K562 (cell line): ENCODE results near the gene COL9A3.

Experiments used
- JUN ChIP-seq, 2 experiments: sonication (generic) in 1 of 2; formaldehyde crosslinking in 1 of 2; IDR thresholded peaks; 2 replicates each; pipeline versions ENCODE4 v1.6.1 to v1.8.0; 2012 to 2022; ENCODE audit warnings: borderline replicate concordance in 2 of 2, mild to moderate bottlenecking in 2 of 2, improper control_type of control experiment in 1 of 2, low read depth in 1 of 2, low read length in 1 of 2, missing genetic modification reagents in 1 of 2
- JUND ChIP-seq, 2 experiments: IDR thresholded peaks; 2 replicates in 1 of 2; 3 replicates in 1 of 2; pipeline ENCODE4 v1.6.1; 2011; ENCODE audit warnings: borderline replicate concordance in 2 of 2, low read depth in 2 of 2, low read length in 2 of 2, improper control_type of control experiment in 1 of 2, missing biosample characterization in 1 of 2, missing genetic modification characterization in 1 of 2, missing genetic modification reagents in 1 of 2
- NFXL1 ChIP-seq: fragments of 450-650 bp; formaldehyde crosslinking; IDR thresholded peaks from 2 replicates; pipeline ENCODE4 v1.4.0; 2021; ENCODE audit warnings: mild to moderate bottlenecking
- POLR2AphosphoS5 ChIP-seq: IDR thresholded peaks from 2 replicates; pipeline ENCODE4 v1.6.1; 2011; ENCODE audit warnings: mild to moderate bottlenecking, low read depth, low read length, moderate library complexity; ENCODE audit not compliant: control insufficient read depth, insufficient read depth
- SNIP1 ChIP-seq: fragments of 450-650 bp; IDR thresholded peaks from 2 replicates; pipeline ENCODE4 v1.7.1; 2017; ENCODE audit warnings: low read depth, mild to moderate bottlenecking
- SREBF2 ChIP-seq: sonication (generic); formaldehyde crosslinking; IDR thresholded peaks from 2 replicates; pipeline ENCODE4 v1.4.0; 2020; ENCODE audit warnings: mild to moderate bottlenecking, missing genetic modification reagents
- TF ChIP-seq, protein P1 (sequence below): fragments of 450-650 bp; formaldehyde crosslinking; IDR thresholded peaks from 2 replicates; pipeline ENCODE4 v1.4.0; 2022; ENCODE audit warnings: missing genetic modification characterization

- TF ChIP-seq, protein P1, sequence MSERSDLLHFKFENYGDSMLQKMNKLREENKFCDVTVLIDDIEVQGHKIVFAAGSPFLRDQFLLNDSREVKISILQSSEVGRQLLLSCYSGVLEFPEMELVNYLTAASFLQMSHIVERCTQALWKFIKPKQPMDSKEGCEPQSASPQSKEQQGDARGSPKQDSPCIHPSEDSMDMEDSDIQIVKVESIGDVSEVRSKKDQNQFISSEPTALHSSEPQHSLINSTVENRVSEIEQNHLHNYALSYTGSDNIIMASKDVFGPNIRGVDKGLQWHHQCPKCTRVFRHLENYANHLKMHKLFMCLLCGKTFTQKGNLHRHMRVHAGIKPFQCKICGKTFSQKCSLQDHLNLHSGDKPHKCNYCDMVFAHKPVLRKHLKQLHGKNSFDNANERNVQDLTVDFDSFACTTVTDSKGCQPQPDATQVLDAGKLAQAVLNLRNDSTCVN (CRISPR knock-in tag): no peak
- TF ChIP-seq POLR2AphosphoS5 (no peak), JUND (IDR thresholded peaks at IDR 0.05; ENCODE audit: borderline replicate concordance, low read depth, low read length) (no peak), JUND (tag; IDR thresholded peaks at IDR 0.05; ENCODE audit: borderline replicate concordance, low read depth, low read length) (no peak), SREBF2 (CRISPR knock-in tag) (no peak), JUN (IDR thresholded peaks at IDR 0.05; ENCODE audit: borderline replicate concordance, low read depth, low read length) (no peak), JUN (CRISPR knock-in tag; IDR thresholded peaks at IDR 0.05; ENCODE audit: borderline replicate concordance) (no peak), SNIP1 (no peak), NFXL1 (CRISPR knock-in tag) (no peak)
Observed at GRCh38 chr20:62787321-62787720, 29.5 kb upstream of the COL9A3 start.
